Measurements from ENCODE around the gene PMS2.
"Not testable (repeated sequence)": the region's sequence is repeated elsewhere in the genome, so short reads cannot be mapped to it uniquely, and the experiment has no call there.

DNA sequence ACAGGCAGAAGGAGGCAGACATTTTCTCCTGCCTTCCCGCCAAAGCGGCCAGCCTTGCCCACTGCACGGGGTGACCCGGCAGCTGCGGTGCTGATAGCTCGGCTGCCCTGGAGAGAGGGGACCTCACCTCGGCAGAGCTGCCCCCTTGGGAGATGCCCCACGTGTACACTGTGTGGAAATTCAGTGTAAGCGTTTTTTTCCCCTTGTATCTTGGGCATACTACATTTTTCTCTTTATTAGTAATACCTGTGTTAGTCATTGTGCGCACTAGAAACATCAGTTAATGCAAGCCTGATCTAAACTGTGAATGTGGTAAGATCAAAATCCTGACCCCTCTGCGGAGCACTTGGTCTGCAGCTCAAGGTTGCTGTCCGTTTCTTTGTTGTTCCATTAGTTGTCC, 84.2 kb downstream of the PMS2 start:
- TF ChIP-seq CTCF (IDR thresholded peaks at IDR 0.05; ENCODE audit: low read depth, low read length, missing input control); HNF4G (IDR thresholded peaks at IDR 0.05); TAF1 (conservative IDR thresholded peaks at IDR 0.05); RAD21 (IDR thresholded peaks at IDR 0.05); SP1 (IDR thresholded peaks at IDR 0.05); EGR1 (IDR thresholded peaks at IDR 0.05; ENCODE audit: low read depth in 2 of 2); NR2F2 (IDR thresholded peaks at IDR 0.05); GABPA (IDR thresholded peaks at IDR 0.05 in 1 of 2, conservative IDR thresholded peaks at IDR 0.05 in 1 of 2); FOXA1 (IDR thresholded peaks at IDR 0.05); FOXA2 (IDR thresholded peaks at IDR 0.05): not testable (repeated sequence)
- TF ChIP-seq, protein P1, sequence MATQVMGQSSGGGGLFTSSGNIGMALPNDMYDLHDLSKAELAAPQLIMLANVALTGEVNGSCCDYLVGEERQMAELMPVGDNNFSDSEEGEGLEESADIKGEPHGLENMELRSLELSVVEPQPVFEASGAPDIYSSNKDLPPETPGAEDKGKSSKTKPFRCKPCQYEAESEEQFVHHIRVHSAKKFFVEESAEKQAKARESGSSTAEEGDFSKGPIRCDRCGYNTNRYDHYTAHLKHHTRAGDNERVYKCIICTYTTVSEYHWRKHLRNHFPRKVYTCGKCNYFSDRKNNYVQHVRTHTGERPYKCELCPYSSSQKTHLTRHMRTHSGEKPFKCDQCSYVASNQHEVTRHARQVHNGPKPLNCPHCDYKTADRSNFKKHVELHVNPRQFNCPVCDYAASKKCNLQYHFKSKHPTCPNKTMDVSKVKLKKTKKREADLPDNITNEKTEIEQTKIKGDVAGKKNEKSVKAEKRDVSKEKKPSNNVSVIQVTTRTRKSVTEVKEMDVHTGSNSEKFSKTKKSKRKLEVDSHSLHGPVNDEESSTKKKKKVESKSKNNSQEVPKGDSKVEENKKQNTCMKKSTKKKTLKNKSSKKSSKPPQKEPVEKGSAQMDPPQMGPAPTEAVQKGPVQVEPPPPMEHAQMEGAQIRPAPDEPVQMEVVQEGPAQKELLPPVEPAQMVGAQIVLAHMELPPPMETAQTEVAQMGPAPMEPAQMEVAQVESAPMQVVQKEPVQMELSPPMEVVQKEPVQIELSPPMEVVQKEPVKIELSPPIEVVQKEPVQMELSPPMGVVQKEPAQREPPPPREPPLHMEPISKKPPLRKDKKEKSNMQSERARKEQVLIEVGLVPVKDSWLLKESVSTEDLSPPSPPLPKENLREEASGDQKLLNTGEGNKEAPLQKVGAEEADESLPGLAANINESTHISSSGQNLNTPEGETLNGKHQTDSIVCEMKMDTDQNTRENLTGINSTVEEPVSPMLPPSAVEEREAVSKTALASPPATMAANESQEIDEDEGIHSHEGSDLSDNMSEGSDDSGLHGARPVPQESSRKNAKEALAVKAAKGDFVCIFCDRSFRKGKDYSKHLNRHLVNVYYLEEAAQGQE (IDR thresholded peaks at IDR 0.05): not testable (repeated sequence)
- TF ChIP-seq, protein P2, sequence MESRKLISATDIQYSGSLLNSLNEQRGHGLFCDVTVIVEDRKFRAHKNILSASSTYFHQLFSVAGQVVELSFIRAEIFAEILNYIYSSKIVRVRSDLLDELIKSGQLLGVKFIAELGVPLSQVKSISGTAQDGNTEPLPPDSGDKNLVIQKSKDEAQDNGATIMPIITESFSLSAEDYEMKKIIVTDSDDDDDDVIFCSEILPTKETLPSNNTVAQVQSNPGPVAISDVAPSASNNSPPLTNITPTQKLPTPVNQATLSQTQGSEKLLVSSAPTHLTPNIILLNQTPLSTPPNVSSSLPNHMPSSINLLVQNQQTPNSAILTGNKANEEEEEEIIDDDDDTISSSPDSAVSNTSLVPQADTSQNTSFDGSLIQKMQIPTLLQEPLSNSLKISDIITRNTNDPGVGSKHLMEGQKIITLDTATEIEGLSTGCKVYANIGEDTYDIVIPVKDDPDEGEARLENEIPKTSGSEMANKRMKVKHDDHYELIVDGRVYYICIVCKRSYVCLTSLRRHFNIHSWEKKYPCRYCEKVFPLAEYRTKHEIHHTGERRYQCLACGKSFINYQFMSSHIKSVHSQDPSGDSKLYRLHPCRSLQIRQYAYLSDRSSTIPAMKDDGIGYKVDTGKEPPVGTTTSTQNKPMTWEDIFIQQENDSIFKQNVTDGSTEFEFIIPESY (IDR thresholded peaks at IDR 0.05): not testable (repeated sequence)
- TF ChIP-seq, protein P3, sequence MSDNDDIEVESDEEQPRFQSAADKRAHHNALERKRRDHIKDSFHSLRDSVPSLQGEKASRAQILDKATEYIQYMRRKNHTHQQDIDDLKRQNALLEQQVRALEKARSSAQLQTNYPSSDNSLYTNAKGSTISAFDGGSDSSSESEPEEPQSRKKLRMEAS (IDR thresholded peaks at IDR 0.05): not testable (repeated sequence)
- TF ChIP-seq, protein P4, sequence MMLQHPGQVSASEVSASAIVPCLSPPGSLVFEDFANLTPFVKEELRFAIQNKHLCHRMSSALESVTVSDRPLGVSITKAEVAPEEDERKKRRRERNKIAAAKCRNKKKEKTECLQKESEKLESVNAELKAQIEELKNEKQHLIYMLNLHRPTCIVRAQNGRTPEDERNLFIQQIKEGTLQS (IDR thresholded peaks at IDR 0.05): not testable (repeated sequence)
